22Rv1 (cell line): Measurements from ENCODE around the gene COL25A1.

Experiments used
- CTCF ChIP-seq: fragments of 450-650 bp; IDR thresholded peaks from 2 replicates; pipeline ENCODE4 v1.5.1; 2017; ENCODE audit warnings: mild to moderate bottlenecking
- ZFX ChIP-seq: fragments of 450-650 bp; IDR thresholded peaks from 2 replicates; pipeline ENCODE4 v1.6.1; 2017; ENCODE audit warnings: antibody characterized with exemption, borderline replicate concordance

- TF ChIP-seq CTCF = no peak
- no peak for TF ChIP-seq ZFX
Observed at GRCh38 chr4:108787724-108788123, 514.7 kb downstream of the COL25A1 start.
